NOMO-1 treated with dmso at 0.1 percent for 144 hours (cell line): Measurements from ENCODE around the gene CABLES1.
A peak's percentile ranks its signal among the peaks of the same experiment; 100 is the strongest.
"Not testable (repeated sequence)": the region's sequence is repeated elsewhere in the genome, so short reads cannot be mapped to it uniquely, and the experiment has no call there.

Experiments
- DNase-seq: peaks from one replicate; lab custom pipeline; 2025; ENCODE audit not compliant: unreplicated experiment; lab: John Stamatoyannopoulos, UW

Gene CABLES1

GRCh38 chr18:23141104-23141999, 6.1 kb downstream of the CABLES1 start:
- no peak for DNase-seq

GRCh38 chr18:23142251-23142929, 7.1 kb downstream of the CABLES1 start:
- no peak for DNase-seq

GRCh38 chr18:23143016-23143814, 7.9 kb downstream of the CABLES1 start:
- peak; percentile 28 for DNase-seq

GRCh38 chr18:23143815-23144261, 8.6 kb downstream of the CABLES1 start:
- no peak for DNase-seq

GRCh38 chr18:23144640-23145039, 9.4 kb downstream of the CABLES1 start:
- no peak for DNase-seq

- no peak for DNase-seq
Observed at GRCh38 chr18:23145621-23146020, 10.3 kb downstream of the CABLES1 start.

GRCh38 chr18:23146861-23147469, 11.7 kb downstream of the CABLES1 start:
- DNase-seq, result no peak

- DNase-seq, result no peak
Observed at GRCh38 chr18:23148382-23148781, 13.1 kb downstream of the CABLES1 start.

GRCh38 chr18:23149570-23149969, 14.3 kb downstream of the CABLES1 start:
- no peak for DNase-seq

GRCh38 chr18:23151414-23152099, 16.3 kb downstream of the CABLES1 start:
- no peak for DNase-seq

- DNase-seq, result no peak
Observed at GRCh38 chr18:23154030-23154429, 18.7 kb downstream of the CABLES1 start.

GRCh38 chr18:23154823-23155500, 19.7 kb downstream of the CABLES1 start:
- no peak for DNase-seq

- DNase-seq, result no peak
Observed at GRCh38 chr18:23155537-23155936, 20.3 kb downstream of the CABLES1 start.

- no peak for DNase-seq
Observed at GRCh38 chr18:23156134-23156533, 20.8 kb downstream of the CABLES1 start.

GRCh38 chr18:23158058-23158457, 22.8 kb downstream of the CABLES1 start:
- DNase-seq, result no peak

GRCh38 chr18:23158884-23159283, 23.6 kb downstream of the CABLES1 start:
- DNase-seq, result not testable (repeated sequence)

- no peak for DNase-seq
Observed at GRCh38 chr18:23159344-23159743, 24.1 kb downstream of the CABLES1 start.

GRCh38 chr18:23162473-23162872, 27.2 kb downstream of the CABLES1 start:
- no peak for DNase-seq

GRCh38 chr18:23163786-23164533, 28.7 kb downstream of the CABLES1 start:
- DNase-seq, result no peak
